Caco-2 (cell line): ENCODE measurements around the gene CRLF3. TPM values are rescaled to one million over a fixed set of nuclear protein-coding genes. Genes with fewer than 3 reads are reported as not detected.

Experiments used
- BruUV-seq: library from RNA; stranded (reverse); fragments of 400-500 nt; replicated peaks from 2 replicates; lab custom pipeline; 2021; lab: Mats Ljungman, UMichigan
- CTCF ChIA-PET: fragments of 300-600 bp; sonication (Branson Sonifier 250); formaldehyde crosslinking; loops from one replicate; lab custom pipeline; 2022; ENCODE audit warnings: antibody characterized with exemption; lab: Charles Lee
- POLR2A ChIA-PET: fragments of 300-600 bp; sonication (Branson Sonifier 250); formaldehyde crosslinking; loops from one replicate; lab custom pipeline; 2022; ENCODE audit warnings: antibody characterized with exemption; lab: Charles Lee
- DNase-seq, 2 experiments: peaks; one replicate each; pipeline versions ENCODE4 v3.0.0 to v3.0.0-alpha.2; 2020 to 2022
- H3K27me3 ChIP-seq: replicated peaks from 2 replicates; pipeline ENCODE4 v1.6.0; 2011; ENCODE audit warnings: low read length; ENCODE audit not compliant: control insufficient read depth, insufficient read depth
- H3K36me3 ChIP-seq: 2 replicates; pipeline ENCODE4 v1.5.1; 2011; ENCODE audit warnings: low read length; ENCODE audit not compliant: control insufficient read depth, insufficient read depth
- H3K4me1 ChIP-seq: fragments of 250-450 bp; sonication (Bioruptor Pico); 2 replicates; pipeline ENCODE4 v1.5.1; 2020; ENCODE audit warnings: mild to moderate bottlenecking
- H3K4me3 ChIP-seq: 2 replicates; pipeline ENCODE4 v1.5.1; 2011; ENCODE audit warnings: low read depth, mild to moderate bottlenecking, control low read depth, low read length
- H3K9me3 ChIP-seq: fragments of 250-450 bp; sonication (Bioruptor Pico); 2 replicates; pipeline ENCODE4 v1.5.1; 2020; ENCODE audit warnings: mild to moderate bottlenecking, moderate library complexity
- H3K27ac Mint-ChIP-seq: one replicate; pipeline ENCODE4 v1.8.0; 2022; ENCODE audit warnings: mixed read lengths; ENCODE audit not compliant: unreplicated experiment
- H3K27me3 Mint-ChIP-seq: one replicate; pipeline ENCODE4 v1.8.0; 2022; ENCODE audit warnings: mixed read lengths; ENCODE audit not compliant: insufficient read depth, unreplicated experiment
- H3K36me3 Mint-ChIP-seq: one replicate; pipeline ENCODE4 v1.8.0; 2022; ENCODE audit warnings: mild to moderate bottlenecking, mixed read lengths; ENCODE audit not compliant: insufficient read depth, unreplicated experiment
- H3K4me1 Mint-ChIP-seq: one replicate; pipeline ENCODE4 v1.8.0; 2022; ENCODE audit warnings: low read depth, mixed read lengths; ENCODE audit not compliant: unreplicated experiment
- H3K4me3 Mint-ChIP-seq: one replicate; pipeline ENCODE4 v1.8.0; 2022; ENCODE audit warnings: mild to moderate bottlenecking, moderate library complexity, mixed read lengths; ENCODE audit not compliant: unreplicated experiment
- H3K9me3 Mint-ChIP-seq: one replicate; pipeline ENCODE4 v1.8.0; 2022; ENCODE audit warnings: mixed read lengths; ENCODE audit not compliant: unreplicated experiment
- CTCF ChIP-seq, 2 experiments: fragments of 200-600 bp in 1 of 2; IDR thresholded peaks; 1 replicate in 1 of 2; 2 replicates in 1 of 2; pipeline versions ENCODE4 v1.5.1 to v1.8.0; 2011 to 2022; ENCODE audit warnings: antibody characterized with exemption in 1 of 2, control low read depth in 1 of 2, inconsistent platforms in 1 of 2, low read depth in 1 of 2, low read length in 1 of 2, mild to moderate bottlenecking in 1 of 2, moderate library complexity in 1 of 2; ENCODE audit not compliant: insufficient read depth in 1 of 2, severe bottlenecking in 1 of 2, unreplicated experiment in 1 of 2
- intact Hi-C: fragments of 100-400 bp; cut with micrococcal nuclease; formaldehyde crosslinking; loops from one replicate; pipeline ENCODE4 v1.10.0; 2022; ENCODE audit not compliant: unreplicated experiment
- total RNA-seq: library from RNA; stranded (reverse); gene quantifications from 2 replicates; pipeline ENCODE4 v1.2.3, GENCODE V29; 2022

The CRLF3 gene
- total RNA-seq, 1 experiment from 2014 or later, result 16.3 TPM

- Mint-ChIP-seq H3K4me3 (peak overlapping the region; percentile 99), H3K9me3 (no peaks in the 10 kb centered on the region), H3K36me3 (peaks cover 53% of the 10 kb centered on the region), H3K27me3 (no peaks in the 10 kb centered on the region), H3K4me1 (peaks cover 7% of the 10 kb centered on the region), H3K27ac (peak overlapping the region; percentile 100)
- no peak for DNase-seq
- Histone ChIP-seq H3K4me3 (peak overlapping the region; percentile 78), H3K36me3 (no peaks in the 10 kb centered on the region; the same call in 1 of the 2 replicates), H3K4me1 (no peaks in the 10 kb centered on the region; the same call in 1 of the 2 replicates), H3K27me3 (no peaks in the 10 kb centered on the region), H3K9me3 (no peaks in the 10 kb centered on the region)
- intact Hi-C loops, result loop anchor here (5.0 kb wide), 1 partner anchor 100 kb away; no protein-coding TSS in a partner anchor
- TF ChIP-seq CTCF (IDR thresholded peaks at IDR 0.05; ENCODE audit: insufficient read depth in 1 of 2, low read depth in 1 of 2, low read length in 1 of 2, severe bottlenecking in 1 of 2, unreplicated experiment in 1 of 2), result no peak
- ChIA-PET POLR2A (interaction anchor here (1.1 kb wide), 1 partner anchor 9 kb away, joined by 3 read pairs; no protein-coding TSS in a partner anchor), CTCF (interaction anchor here (0.5 kb wide), 1 partner anchor 188 kb away, joined by 3 read pairs; no protein-coding TSS in a partner anchor)
- BruUV-seq, result TSS peak; percentile 50
These were observed 8.1 kb upstream of the CRLF3 start for GRCh38 chr17:30832438-30833124.

- Histone ChIP-seq H3K36me3 (no peaks in the 10 kb centered on the region; the same call in 1 of the 2 replicates), H3K4me1 (no peaks in the 10 kb centered on the region; the same call in 1 of the 2 replicates), H3K27me3 (no peaks in the 10 kb centered on the region), H3K4me3 (peak within 1 kb of the TSS; percentile 78), H3K9me3 (no peaks in the 10 kb centered on the region)
- POLR2A ChIA-PET, result interaction anchor here (1.1 kb wide), 1 partner anchor 8 kb away, joined by 3 read pairs; no protein-coding TSS in a partner anchor
- TF ChIP-seq CTCF (IDR thresholded peaks at IDR 0.05; ENCODE audit: insufficient read depth in 1 of 2, low read depth in 1 of 2, low read length in 1 of 2, severe bottlenecking in 1 of 2, unreplicated experiment in 1 of 2), result no peak
- intact Hi-C loops, result loop anchor here (5.0 kb wide), 1 partner anchor 100 kb away; no protein-coding TSS in a partner anchor
- CTCF ChIA-PET, result interaction anchor here (0.5 kb wide), 1 partner anchor 188 kb away, joined by 3 read pairs; no protein-coding TSS in a partner anchor
- H3K27me3 Mint-ChIP-seq, result no peaks in the 10 kb centered on the region
- H3K4me3 Mint-ChIP-seq, result peak within 1 kb of the TSS; percentile 99
- H3K36me3 Mint-ChIP-seq, result peaks cover 45% of the 10 kb centered on the region
- DNase-seq, result peak; percentile 91 to 94
- no TSS peak for BruUV-seq
- no peaks in the 10 kb centered on the region for H3K9me3 Mint-ChIP-seq
- H3K27ac Mint-ChIP-seq, result peak within 1 kb of the TSS; percentile 100
- H3K4me1 Mint-ChIP-seq, result peaks cover 7% of the 10 kb centered on the region
These were observed 7.4 kb upstream of the CRLF3 start, which contains the start of gene ATAD5 for GRCh38 chr17:30831663-30832437. TSS of gene ATAD5 (plus strand) at chr17:30831966. CDS start at chr17:30832348, 382 bp downstream.

DNA sequence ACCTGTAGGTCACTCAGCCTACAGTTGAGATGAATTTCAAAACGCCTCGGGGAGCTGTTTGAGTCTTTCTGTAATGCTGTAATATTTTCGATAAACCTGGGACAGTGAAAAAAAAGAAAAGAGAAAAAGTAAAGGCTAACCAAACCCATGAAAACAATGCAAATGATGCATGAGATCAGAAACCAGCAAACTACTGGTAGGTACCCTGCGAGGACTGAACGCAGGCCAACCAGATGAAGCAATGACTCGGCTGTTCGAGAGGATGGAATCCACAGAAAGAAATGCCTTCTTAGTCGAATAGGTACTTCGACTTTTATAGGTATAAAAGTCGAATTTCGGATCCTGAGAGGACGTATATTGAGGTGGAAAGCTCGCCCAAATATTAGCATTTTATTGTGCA is 6.8 kb upstream of the CRLF3 start:
- TSS peak; percentile 97 for BruUV-seq

More for the DNA sequence above, 6.8 kb upstream of the CRLF3 start:
- intact Hi-C loops, result loop anchor here (5.0 kb wide), 1 partner anchor 99 kb away; no protein-coding TSS in a partner anchor
- H3K4me3 ChIP-seq, result peak overlapping the region; percentile 78
- no peaks in the 10 kb centered on the region; the same call in 1 of the 2 replicates for H3K36me3 ChIP-seq
- no peaks in the 10 kb centered on the region; the same call in 1 of the 2 replicates for H3K4me1 ChIP-seq
- TF ChIP-seq CTCF (IDR thresholded peaks at IDR 0.05; ENCODE audit: insufficient read depth in 1 of 2, low read depth in 1 of 2, low read length in 1 of 2, severe bottlenecking in 1 of 2, unreplicated experiment in 1 of 2), result no peak
- H3K27me3 ChIP-seq, result no peaks in the 10 kb centered on the region
- no peaks in the 10 kb centered on the region for H3K27me3 Mint-ChIP-seq
- no peaks in the 10 kb centered on the region for H3K9me3 ChIP-seq
- H3K36me3 Mint-ChIP-seq, result peaks cover 40% of the 10 kb centered on the region
- no peaks in the 10 kb centered on the region for H3K9me3 Mint-ChIP-seq
- peaks cover 7% of the 10 kb centered on the region for H3K4me1 Mint-ChIP-seq
- H3K27ac Mint-ChIP-seq, result peak overlapping the region; percentile 100
- peak in 1 of 2 experiments; percentile 24 for DNase-seq
- POLR2A ChIA-PET, result no interaction called here
- CTCF ChIA-PET, result interaction anchor here (0.6 kb wide), 1 partner anchor 74 kb away, joined by 3 read pairs; no protein-coding TSS in a partner anchor
- H3K4me3 Mint-ChIP-seq, result peak overlapping the region; percentile 99
